Measurements from ENCODE around the gene RAP1GAP2.

GRCh38 chr17:3049705-3050295 is 253.6 kb downstream of the RAP1GAP2 start:
- no peak for TF ChIP-seq CTCF (IDR thresholded peaks at IDR 0.05)
- TF ChIP-seq EP300 (IDR thresholded peaks at IDR 0.05): no peak

Data from esophagus muscularis mucosa (tissue), 3 donors.